Stimulated activated CD4-positive, alpha-beta T cell treated with anti-CD3 and anti-CD28 coated beads, TNF-alpha, amount 100 ng/mL, for 48 hours (primary cell): ENCODE measurements around the gene USP34.
"Not testable (repeated sequence)": the region's sequence is repeated elsewhere in the genome, so short reads cannot be mapped to it uniquely, and the experiment has no call there.

Experiments used
- DNase-seq, 3 donors: peaks; one replicate each; pipeline ENCODE4 v3.0.0-alpha.2; 2020; ENCODE audit warnings: low read depth in 3 of 3

Gene USP34

DNA sequence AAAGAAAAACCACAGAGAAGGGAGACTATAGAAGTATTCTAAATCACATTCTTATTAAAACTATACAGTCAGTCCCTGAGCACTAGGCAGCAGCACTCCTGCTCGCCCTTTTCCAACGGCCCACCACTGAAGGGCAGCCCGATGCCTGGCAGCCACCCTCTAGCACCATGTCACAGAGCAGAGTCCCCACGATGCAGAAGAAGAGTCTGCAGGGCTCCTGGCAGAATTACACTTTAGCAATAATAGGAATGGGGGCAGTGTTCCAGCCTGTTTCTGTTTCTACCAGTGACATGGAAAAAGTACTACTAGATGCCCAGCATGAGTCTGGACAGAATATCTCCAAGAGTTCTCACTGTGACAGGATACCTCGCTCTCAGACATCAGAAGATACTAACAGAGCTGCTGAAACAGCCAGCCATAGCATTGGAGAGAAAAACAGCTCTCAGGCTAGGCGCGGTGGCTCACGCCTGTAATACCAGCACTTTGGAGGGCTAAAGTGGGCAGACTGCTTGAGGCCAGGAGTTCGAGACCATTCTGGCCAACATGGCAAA lies 221.3 kb downstream of the USP34 start:
- no peak for DNase-seq

DNA sequence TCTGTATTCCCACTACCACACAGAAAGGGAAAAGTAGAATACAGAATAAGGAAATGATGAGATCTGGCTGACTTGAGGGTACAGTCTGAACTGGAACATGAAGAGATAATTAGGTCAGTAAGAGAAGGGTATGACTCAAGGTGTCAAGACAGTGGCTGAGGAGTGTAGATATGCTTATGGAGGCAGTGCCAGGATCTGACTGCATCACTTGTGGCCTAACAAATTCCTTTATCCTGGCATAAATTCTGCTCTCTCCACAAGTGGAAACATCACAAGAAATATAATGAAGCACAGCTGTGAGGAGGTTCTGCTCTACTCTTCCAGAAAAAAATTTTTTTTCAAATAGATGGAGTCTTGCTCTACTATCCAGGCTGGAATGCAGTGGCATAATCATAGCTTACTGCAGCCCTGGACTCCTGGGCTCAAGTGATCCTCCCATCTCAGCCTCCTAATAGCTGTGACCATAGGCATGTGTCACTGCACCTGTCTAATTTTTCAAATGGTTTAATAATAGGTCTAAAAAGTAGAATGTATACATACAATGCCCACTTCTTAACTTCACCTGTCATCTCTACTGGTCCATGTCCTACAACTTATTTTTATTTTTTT lies 223.6 kb downstream of the USP34 start:
- no peak for DNase-seq

DNA sequence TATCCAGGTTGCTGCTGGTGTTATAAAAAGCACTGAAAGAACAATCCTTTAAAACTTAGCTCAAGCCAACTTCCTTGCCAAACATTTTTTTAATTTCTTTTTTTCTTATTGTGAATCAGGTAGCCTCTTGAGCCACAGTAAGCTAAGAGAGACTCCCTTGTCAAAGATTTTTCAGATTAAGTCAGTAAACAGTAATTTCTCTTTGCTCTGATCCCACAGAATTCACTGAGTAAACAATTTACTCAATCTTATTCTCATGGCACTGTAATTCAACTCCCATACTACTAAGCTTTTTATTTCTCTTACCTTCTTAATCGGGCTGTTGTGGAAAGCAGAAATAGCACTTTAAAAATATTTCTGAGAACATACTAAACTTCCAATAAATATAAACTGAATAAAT lies 226.2 kb downstream of the USP34 start:
- no peak for DNase-seq

DNA sequence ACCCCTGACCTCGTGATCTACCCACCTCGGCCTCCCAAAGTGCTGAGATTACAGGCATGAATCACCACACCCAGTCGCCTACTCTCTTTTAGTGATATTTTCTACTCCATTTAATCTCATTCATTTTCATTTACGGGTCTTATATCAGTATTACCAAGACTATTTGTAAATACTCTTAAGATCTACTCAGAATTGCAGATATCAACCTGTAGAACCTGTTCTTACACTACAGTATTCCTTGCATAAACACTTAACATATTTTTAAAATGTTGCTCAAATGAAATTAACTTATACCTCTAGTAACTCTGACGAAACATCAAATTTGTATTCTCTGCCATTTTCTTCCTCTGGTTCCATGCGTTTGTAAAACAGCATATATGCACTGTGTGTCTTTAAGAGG lies 229.6 kb downstream of the USP34 start:
- DNase-seq: no peak

DNA sequence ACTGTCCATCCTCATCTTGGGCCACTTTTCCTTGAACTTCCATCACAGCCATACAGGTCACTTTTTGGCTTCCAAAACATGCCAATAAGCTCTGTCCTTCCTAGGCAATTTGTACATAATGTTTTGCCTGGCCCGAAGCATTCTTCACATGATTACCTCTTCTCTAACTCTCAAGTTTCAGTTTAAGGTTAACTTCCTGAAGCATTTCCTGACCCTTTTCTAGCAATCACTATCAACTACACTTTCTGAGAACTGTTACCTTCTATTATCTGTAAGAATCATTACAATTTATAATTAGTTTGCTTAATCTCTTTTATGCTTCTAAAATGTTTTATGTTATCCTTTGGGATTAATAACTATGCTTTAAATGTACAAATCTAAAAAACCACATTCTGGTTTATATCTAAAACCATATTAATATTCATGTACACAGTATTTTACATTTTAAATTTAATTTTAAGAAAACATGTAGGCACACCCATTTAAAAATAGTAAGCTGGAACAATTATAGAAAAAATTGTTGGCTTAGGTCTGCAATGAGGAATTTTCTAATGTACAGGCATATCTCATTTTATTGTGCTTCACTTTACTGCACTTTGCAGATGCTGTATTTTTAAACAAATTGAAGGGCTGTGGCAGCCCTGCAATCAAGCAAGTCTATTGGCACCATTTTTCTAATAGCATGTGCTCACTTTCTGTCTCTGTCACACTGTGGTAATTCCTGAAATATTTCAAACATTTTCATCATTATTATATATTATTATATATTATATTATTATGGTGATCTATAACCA lies 232.5 kb downstream of the USP34 start:
- no peak for DNase-seq

DNA sequence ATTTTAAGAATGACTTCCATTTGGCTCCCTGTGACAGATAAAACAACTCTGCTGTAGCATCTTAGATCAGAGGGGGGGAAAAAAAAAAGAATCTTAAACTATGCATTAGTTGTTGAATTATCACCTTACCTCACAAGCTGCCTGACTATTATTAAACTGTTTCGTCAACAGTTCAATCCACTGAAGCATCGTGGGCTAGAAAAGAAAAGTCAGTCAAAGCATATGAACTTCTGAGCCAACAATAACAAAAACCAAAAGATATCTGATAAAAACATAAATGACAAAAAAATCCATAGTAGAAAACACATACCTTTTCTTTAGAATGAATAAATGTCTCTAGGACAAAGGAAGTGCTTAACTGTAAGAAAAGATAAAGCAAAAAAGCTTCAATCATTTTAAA lies 235.2 kb downstream of the USP34 start:
- DNase-seq: no peak

DNA sequence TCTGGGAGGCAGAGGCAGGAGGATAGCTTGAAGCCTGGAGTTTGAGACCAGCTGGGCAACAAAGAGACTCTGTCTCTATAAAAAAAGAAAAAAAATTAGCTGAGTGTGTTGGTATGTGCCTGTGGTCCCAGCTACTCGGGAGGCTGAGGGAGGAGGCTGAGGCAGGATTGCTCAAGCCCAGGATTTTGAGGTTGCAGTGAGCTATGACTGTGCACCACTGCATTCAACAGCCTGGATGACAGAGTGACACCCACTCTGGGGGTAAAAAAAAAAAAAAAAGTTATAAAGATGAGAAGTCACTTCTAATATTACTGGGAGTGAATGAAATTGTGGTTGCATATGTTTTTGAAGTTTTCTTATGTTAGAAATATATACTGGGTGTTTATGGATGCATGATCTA lies 237.3 kb downstream of the USP34 start:
- DNase-seq: peak in 1 of 3 donors; percentile 17

DNA sequence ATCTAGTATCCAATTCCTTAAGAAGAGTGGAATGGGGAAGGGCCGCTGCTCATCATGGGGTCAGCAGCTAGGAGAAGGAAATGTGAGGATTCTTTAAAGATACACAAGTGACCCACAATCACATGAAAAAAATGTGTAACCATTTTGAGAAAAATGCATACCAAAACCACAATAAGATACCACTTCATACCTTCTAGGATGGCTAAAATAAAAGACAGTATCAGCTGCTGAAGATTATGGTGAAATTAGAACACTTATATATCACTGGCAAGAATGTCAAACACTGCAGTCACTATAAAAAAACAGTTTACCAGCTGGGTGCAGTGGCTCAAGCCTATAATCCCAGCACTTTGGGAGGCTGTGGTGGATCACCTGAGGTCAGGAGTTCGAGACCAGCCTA lies 241.0 kb downstream of the USP34 start:
- no peak for DNase-seq

DNA sequence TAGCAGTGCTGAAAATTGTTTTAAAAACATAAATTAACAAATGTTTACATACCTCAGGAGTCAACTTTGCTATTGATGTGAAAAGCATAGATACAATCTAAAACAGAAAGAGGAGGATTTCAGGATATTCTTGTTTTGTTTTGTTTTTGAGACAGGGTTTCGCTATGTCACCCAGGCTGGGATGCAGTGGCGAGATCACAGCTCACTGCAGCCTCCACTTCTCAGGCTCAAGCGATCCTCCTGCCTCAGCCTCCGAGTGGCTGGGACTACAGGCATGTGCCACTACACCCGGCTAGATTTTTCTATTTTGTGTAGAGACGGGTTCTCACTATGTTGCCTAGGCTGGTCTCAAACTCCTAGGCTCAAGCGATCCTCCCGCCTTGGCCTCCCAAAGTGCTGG lies 248.3 kb downstream of the USP34 start:
- DNase-seq: no peak

DNA sequence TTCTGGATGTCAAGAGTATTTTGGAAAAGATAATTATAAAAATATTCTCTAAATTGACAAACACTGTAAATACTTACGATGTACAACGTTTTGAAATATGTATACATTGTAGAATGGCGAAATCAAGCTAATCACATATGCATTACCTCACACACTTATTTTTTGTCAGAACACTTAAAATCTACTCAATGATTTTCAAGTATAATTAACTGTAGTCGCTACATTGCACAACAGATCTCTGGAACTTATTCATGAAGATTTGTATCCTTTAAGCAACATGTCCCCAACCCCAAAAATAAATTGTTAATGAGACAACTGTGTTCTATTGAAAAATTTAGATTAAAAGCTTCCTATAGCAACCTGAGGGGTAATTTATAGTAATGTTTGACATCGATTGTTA lies 249.1 kb downstream of the USP34 start:
- DNase-seq: no peak

DNA sequence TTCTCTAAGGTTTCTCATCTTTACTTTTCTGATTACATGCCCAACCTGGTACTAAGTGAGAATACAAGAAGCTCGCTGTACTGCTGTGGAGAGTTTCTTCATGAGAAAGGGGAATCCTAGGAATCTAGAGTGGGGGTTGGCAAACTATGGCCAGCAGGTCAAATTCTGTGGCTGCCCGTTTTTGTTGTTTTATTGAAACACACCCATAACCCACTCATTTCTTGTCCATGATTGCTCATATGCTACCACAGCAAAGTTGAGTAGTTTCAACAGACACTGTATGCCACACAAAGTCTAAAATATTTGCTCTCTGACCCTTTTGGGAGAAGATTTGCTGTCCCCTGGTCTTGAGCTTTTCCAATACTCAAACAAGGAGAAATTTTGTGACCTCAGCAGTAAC lies 250.1 kb downstream of the USP34 start:
- no peak for DNase-seq

DNA sequence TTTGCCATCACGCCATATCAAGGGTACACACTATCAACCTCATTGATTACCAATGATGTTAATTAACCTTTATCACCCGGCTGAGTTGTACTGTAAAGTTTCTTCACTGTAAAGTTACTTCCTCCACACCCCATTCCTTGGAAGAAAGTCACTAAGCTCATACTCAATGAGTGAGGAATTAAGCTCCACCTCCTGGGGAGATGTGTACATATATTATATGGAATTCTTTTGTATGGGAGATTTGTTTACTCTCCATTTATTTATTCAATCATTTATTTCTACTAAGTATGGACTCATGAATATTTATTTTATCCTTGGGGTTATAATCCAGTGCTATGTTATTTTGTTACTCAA lies 252.1 kb downstream of the USP34 start:
- no peak for DNase-seq

DNA sequence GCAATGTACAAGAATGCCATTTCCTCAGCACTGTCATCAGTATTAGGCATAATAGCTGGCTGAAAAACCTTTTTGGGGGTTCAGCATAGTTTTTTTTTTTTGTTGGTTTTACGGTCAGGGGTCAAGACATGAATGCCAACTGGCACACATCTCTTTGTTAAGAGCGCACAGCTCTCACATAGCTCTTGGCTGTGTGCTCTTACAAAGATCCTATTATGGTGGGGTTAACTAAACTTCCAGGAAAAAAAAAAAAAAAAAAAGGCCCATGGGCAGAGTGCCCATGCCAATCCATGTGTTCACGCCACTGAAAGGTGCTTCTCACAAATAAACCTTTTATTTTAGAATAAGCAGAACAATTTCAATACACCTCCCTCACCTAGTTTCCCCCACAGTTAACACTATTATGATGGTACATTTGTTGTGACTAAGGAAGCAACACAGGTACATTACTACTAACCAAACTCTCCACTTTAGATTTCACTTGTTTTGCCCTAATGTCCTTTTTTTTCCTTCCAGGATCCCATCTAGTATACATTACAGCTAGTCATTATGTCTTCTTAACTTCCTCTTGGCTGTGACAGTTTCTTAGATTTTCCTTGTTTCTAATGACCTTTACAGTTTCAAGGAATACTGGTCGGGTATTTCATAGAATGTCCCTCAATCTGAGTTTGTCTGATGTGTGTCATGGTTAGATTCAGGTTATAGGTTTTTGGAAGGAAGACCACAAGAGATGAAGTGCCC lies 252.6 kb downstream of the USP34 start:
- DNase-seq: no peak

DNA sequence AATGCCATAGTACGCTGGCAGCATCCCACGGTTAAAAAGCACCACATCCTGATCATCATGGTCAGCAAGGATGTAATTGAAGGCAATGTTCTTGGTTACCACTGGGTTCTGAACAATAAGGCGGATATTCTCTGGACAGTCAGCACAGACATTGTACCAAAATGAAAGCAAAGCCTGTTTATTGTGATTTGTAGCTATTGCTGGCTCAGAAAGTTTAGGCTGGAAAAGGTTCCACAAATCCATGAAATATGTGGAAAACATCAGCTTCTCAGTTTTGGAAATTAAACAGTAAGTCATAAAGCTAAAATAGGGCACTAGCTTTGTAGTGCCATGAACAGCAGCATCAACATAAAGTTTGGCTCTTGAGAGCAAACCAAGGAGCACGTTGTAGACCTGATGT lies 256.7 kb downstream of the USP34 start:
- no peak for DNase-seq

DNA sequence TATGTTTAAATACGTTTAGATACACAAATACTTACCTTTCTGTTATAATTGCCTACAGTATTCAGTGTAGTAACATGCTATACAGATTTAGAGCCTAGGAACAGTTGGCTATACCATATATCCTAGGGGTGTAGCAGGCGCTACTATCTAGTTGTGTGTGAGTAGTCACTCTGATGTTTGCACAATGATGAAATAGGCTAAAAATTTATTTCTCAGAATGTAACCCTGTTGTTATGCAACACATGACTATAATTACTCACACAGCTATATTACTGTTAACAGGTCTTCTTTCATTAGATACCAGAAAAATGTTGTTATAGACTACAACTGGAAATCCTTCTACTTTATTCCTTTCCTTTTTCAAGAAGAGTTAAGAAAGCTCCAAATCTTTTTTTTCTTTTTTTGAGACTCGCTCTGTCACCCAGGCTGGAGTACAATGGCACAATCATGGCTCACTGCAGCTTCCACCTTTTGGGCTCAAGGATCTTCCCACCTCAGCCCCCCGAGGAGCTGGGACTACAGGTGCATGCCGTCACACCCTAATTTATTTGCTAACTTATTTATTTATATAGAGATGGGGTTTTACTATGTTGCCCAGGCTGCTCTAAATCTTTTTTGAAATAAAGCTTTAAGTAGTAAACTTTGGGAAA lies 260.4 kb downstream of the USP34 start:
- DNase-seq: no peak

DNA sequence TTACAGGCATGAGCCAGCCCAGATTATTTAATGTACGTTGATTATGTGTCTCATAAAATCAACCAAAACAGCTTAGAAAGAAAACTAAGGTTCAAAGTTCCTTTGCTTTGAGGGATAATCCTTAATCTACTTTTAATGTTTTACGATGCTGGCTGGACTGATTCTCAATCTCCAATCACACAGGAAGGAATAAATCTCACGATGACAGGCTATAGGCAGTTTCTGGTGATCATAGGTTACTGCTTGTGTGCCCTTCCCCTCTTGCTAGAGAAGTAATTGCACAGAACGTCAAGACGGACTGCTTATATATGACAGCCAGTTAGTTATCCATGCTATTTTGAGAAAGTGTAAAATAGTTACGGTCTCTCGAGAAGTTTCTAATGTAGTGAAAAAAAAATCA lies 265.8 kb downstream of the USP34 start:
- no peak for DNase-seq

DNA sequence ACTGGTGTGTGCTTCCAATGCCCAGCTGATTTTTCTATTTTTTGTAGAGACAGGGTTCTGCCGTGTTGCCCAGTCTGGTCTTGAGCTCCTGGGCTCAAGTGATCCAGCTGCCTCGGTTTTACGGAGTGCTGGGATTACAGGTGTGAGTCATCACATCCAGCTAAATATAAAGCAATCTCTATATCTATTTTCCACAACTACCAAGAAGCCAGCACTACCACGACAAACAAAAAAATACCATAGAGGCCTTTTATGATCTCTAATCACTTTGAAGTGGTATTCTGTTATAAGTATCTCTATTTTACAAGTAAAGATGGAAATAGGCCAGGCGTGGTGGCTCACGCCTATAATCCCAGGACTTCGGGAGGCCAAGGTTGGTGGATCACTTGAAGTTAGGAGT lies 274.2 kb downstream of the USP34 start:
- no peak for DNase-seq

DNA sequence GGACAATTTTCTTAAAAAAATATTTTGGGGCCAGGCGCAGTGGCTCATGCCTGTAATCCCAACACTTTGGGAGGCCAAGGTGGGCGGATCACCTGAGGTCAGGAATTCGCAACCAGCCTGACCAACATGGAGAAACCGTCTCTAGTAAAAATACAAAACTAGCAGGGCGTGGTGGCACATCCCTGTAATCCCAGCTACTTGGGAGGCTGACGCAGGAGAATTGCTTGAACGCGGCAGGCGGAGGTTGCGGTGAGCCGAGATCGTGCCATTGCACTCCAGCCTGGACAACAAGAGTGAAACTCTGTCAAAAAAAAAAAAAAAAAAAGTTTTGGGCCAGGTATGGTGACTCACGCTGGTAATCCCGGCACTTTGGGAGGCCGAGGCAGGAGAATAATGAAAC lies 276.2 kb downstream of the USP34 start:
- not testable (repeated sequence) for DNase-seq

DNA sequence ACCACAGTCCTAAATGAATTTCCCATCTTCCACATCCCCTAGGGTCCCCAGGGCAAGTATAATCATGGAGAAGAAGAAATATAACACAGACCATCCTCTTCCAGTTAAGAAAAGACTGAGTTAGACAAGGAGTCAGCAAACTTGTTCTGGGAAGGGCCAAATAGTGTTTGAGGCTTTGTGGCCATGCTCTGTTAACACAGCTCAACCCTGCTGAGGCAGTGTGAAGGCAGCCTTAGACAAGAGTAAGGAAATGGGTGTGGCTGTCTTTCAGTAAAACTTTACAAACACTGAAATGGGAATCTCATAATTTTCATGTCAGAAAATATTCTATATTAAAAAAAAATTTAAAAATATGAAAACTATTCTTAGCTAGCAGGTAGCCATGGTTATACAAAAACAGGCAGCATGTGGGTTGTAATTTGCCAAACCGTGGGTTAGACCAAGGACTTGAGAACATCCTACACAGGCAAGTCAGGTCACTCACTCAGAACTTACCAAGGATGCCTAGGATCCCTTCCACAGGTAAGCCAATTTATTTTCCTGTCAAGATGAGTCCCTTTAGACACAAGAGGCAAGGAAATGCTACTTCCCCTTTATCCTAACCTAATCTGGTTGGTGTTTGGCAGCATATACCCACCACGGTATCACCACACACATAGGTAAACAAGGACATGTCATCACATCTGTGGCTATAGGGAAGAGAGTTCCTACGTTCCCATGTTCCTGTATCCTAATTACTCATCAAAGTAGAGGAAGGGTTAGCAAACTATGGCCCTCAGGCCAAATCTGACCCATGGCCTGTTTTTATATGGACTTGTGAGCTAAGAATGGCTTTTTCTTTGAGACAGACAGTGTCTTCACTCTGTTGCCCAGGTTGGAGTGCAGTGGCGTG lies 277.0 kb downstream of the USP34 start:
- no peak for DNase-seq

DNA sequence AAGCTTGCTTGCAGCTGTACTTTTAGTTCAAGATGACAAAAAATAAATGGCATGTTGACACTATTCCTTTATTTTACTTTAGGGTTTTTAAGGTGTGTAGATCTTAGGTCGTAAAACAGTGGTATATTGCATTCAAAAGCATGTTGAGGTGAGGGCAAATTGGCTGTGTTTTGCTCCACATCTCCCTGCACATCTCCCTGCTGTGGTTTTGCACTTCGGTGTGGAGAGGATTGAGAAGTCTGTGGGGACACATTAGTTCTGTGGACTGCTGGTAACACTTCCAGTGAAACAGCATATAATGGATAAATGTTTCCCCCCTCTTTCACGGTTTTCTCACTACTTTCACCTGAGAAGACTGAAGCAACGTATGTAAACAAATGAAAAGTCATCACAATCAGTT lies 283.8 kb downstream of the USP34 start:
- no peak for DNase-seq

DNA sequence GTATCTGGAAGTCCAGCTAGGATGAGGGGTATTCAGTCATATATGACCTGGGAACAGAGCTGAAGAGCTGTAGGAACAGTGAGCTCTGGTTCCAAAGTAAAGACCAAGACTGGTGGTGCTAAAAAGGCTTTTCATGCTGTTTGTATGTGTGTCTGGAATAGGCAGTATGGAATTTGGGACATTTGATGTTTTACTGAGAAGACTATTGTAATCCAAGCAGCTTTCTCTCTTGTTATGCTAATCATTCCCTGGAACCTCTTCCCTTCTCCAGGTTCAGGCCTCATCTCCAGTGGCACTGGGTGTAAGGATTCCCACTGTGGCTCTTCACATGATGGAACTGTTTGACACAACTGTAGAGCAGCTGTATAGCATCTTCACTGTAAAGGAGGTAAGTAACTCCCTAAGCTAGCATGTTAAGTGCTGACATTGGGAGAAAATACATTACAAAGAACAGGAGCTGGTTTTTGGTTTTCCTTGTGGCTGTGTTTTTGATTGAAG lies 285.6 kb downstream of the USP34 start:
- no peak for DNase-seq
